OCI-LY7 (cell line): Measurements from ENCODE around the gene OGA. TPM values are rescaled to one million over a fixed set of nuclear protein-coding genes. Genes with fewer than 3 reads are reported as not detected.

Source experiments
- BruUV-seq: library from RNA; stranded (reverse); fragments of 400-500 nt; replicated peaks from 2 replicates; lab custom pipeline; 2021; lab: Mats Ljungman, UMichigan
- CTCF ChIA-PET: fragments of 300-600 bp; sonication (Branson Sonifier 250); formaldehyde crosslinking; loops from one replicate; lab custom pipeline; 2022; ENCODE audit warnings: antibody characterized with exemption; ENCODE audit not compliant: unreplicated experiment; lab: Charles Lee
- POLR2A ChIA-PET: fragments of 300-600 bp; sonication (Branson Sonifier 250); formaldehyde crosslinking; loops from one replicate; lab custom pipeline; 2022; ENCODE audit warnings: antibody characterized with exemption; lab: Charles Lee
- DNase-seq: peaks from one replicate; pipeline ENCODE4 v3.0.0-alpha.2; 2015; ENCODE audit warnings: low spot score
- H2AFZ ChIP-seq: fragments of 200-600 bp; sonication (generic), shearing (Covaris generic); 2 replicates; pipeline ENCODE4 v1.6.1; 2014; ENCODE audit warnings: mild to moderate bottlenecking, antibody characterized with exemption, low read length, moderate library complexity
- H3K27ac ChIP-seq: fragments of 200-600 bp; sonication (generic); 2 replicates; pipeline ENCODE4 v1.5.1; 2014; ENCODE audit warnings: mixed run types, low read depth, mild to moderate bottlenecking, moderate library complexity, low read length, inconsistent platforms; ENCODE audit not compliant: poor library complexity, severe bottlenecking
- H3K36me3 ChIP-seq: fragments of 200-600 bp; sonication (generic); 2 replicates; pipeline ENCODE4 v1.6.1; 2014; ENCODE audit warnings: mild to moderate bottlenecking, antibody characterized with exemption, low read length, moderate library complexity, mixed read lengths; ENCODE audit not compliant: insufficient read depth
- H3K4me1 ChIP-seq: fragments of 200-600 bp; sonication (generic); 2 replicates; pipeline ENCODE4 v1.5.1; 2014; ENCODE audit warnings: mild to moderate bottlenecking, low read length; ENCODE audit not compliant: insufficient read depth, poor library complexity, severe bottlenecking
- H3K4me2 ChIP-seq: fragments of 200-600 bp; sonication (generic); 2 replicates; pipeline ENCODE4 v1.6.1; 2014; ENCODE audit warnings: mild to moderate bottlenecking, low read length
- H3K4me3 ChIP-seq: fragments of 200-600 bp; sonication (generic); 2 replicates; pipeline ENCODE4 v1.5.1; 2014; ENCODE audit warnings: mild to moderate bottlenecking, low read depth, low read length; ENCODE audit not compliant: poor library complexity, severe bottlenecking
- H3K79me2 ChIP-seq: fragments of 200-600 bp; sonication (generic); 2 replicates; pipeline ENCODE4 v1.6.1; 2016; ENCODE audit warnings: low read depth, mild to moderate bottlenecking, low read length, moderate library complexity, mixed read lengths; ENCODE audit not compliant: insufficient read depth
- H3K9me2 ChIP-seq: fragments of 200-600 bp; sonication (generic); 2 replicates; pipeline ENCODE4 v1.6.1; 2016; ENCODE audit warnings: mild to moderate bottlenecking, low read length, mixed read lengths; ENCODE audit not compliant: insufficient read depth
- H3K9me3 ChIP-seq: fragments of 200-600 bp; sonication (generic); 2 replicates; pipeline ENCODE4 v1.6.1; 2014; ENCODE audit warnings: mild to moderate bottlenecking, mixed run types, low read length, mixed read lengths
- H4K20me1 ChIP-seq: fragments of 200-600 bp; sonication (generic); 2 replicates; pipeline ENCODE4 v1.6.1; 2014; ENCODE audit warnings: mild to moderate bottlenecking, antibody characterized with exemption, low read length, moderate library complexity, mixed read lengths; ENCODE audit not compliant: insufficient read depth
- EZH2phosphoT487 ChIP-seq: fragments of 200-600 bp; sonication (generic); IDR thresholded peaks from 2 replicates; pipeline ENCODE4 v1.6.1; 2018; ENCODE audit warnings: low read depth, borderline replicate concordance, mild to moderate bottlenecking, mixed run types, antibody characterized with exemption, low read length, moderate library complexity, mixed read lengths
- intact Hi-C: fragments of 100-400 bp; cut with micrococcal nuclease; formaldehyde crosslinking; loops from one replicate; pipeline ENCODE4 v1.10.0; 2022; ENCODE audit not compliant: unreplicated experiment
- total RNA-seq, 2 experiments: library from RNA; depleted of rRNA in 1 of 2; stranded (reverse); fragments of >200 nt in 1 of 2; shearing (Covaris generic) in 1 of 2; gene quantifications; 2 replicates each; pipeline ENCODE4 v1.2.3, GENCODE V29; 2014 to 2022
- TF ChIP-seq, protein P1 (sequence below): fragments of 200-600 bp; sonication (generic); conservative IDR thresholded peaks from 2 replicates; pipeline ENCODE4 v1.5.1; 2014; ENCODE audit warnings: mild to moderate bottlenecking, antibody characterized with exemption, low read length, moderate library complexity, mixed read lengths

Gene OGA
- total RNA-seq, 2 experiments from 2014 or later = 65.5 to 109 TPM

DNA sequence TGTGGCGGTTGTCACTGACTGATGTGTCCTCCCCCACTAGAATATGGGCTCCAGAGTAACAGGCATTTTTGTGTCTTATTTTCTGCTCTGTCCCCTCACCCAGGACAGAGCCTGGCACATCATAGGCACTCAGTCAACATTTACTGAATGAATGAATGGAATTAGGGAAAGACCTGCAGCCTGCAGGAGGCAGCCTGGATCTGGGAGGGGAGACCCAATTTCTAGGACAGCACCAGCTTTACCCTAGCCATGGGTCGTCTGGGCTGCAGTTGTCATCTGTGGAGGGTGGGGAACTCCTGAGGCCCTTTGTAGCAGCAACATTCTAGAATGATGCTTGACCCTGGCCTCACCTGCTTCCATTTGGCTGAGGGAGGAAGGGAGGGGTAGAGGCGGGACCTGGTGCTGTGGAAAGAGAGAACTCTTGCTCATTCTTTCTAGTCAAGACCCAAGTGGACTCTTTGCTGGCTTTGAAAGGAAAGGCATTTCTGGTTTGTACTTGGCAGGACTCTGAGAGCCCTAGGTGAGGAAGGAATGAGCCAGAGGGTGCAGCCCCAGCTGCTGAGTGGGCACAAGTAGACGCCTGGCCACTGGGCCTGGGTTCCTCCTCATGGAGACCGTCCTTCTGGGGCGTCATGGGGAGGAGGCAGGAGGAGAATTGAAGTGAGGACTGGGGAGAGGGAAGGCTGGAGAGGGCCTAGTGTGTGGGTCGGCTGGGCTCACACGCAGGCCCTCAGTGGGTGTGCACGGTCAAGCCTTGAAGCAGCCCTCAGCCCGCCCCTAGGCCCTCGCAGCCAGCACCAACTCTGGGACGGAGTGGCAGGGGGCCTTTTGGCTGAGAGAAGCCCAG, 51.3 kb downstream of the OGA start:
- no peaks in the 10 kb centered on the region for H4K20me1 ChIP-seq
- no peak overlapping the region for H3K27ac ChIP-seq
- H3K9me2 ChIP-seq = no peaks in the 10 kb centered on the region
- intact Hi-C loops = no loop called here
- no peak for DNase-seq
- H3K9me3 ChIP-seq = no peaks in the 10 kb centered on the region
- BruUV-seq = no TSS peak
- H3K4me3 ChIP-seq = no peak overlapping the region
- no peaks in the 10 kb centered on the region for H3K4me1 ChIP-seq
- no peak overlapping the region for H2AFZ ChIP-seq
- H3K36me3 ChIP-seq = no peaks in the 10 kb centered on the region
- TF ChIP-seq, protein P1, sequence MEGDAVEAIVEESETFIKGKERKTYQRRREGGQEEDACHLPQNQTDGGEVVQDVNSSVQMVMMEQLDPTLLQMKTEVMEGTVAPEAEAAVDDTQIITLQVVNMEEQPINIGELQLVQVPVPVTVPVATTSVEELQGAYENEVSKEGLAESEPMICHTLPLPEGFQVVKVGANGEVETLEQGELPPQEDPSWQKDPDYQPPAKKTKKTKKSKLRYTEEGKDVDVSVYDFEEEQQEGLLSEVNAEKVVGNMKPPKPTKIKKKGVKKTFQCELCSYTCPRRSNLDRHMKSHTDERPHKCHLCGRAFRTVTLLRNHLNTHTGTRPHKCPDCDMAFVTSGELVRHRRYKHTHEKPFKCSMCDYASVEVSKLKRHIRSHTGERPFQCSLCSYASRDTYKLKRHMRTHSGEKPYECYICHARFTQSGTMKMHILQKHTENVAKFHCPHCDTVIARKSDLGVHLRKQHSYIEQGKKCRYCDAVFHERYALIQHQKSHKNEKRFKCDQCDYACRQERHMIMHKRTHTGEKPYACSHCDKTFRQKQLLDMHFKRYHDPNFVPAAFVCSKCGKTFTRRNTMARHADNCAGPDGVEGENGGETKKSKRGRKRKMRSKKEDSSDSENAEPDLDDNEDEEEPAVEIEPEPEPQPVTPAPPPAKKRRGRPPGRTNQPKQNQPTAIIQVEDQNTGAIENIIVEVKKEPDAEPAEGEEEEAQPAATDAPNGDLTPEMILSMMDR = no peak
- TF ChIP-seq EZH2phosphoT487 = no peak
- ChIA-PET CTCF (interaction anchor here (1.7 kb wide), 1 partner anchor 165 kb away, joined by 7 read pairs; no protein-coding TSS in a partner anchor), POLR2A (no interaction called here)
- no peak overlapping the region for H3K4me2 ChIP-seq
- H3K79me2 ChIP-seq = no peaks in the 10 kb centered on the region

DNA sequence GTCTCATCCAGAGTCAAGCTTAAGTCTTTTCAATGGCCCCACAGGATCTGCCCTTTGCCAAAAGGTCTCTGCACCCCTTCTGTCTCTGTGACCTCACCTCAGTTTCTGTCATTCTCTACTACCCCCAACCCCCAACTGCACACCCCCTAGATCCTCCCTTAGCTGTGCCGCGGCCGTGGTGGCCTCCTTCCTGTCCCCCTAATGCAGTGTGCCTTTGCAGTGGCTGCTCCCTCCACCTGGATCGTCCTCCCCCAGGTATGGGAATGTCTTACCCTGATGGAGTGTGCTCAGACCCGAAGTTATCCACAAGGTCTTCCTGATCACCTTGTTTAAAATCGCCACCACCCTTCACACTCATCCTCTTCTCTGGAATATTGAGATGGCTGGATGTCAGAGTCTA, 51.9 kb downstream of the OGA start:
- Histone ChIP-seq H3K79me2 (no peaks in the 10 kb centered on the region), H3K4me3 (no peak overlapping the region), H3K4me1 (no peaks in the 10 kb centered on the region), H3K36me3 (no peaks in the 10 kb centered on the region), H3K27ac (no peak overlapping the region), H3K9me3 (no peaks in the 10 kb centered on the region), H4K20me1 (no peaks in the 10 kb centered on the region), H3K9me2 (no peaks in the 10 kb centered on the region), H2AFZ (no peak overlapping the region), H3K4me2 (no peak overlapping the region)
- intact Hi-C loops = no loop called here
- BruUV-seq = no TSS peak
- no peak for TF ChIP-seq EZH2phosphoT487
- TF ChIP-seq, protein P1 = no peak
- ChIA-PET CTCF (no interaction called here), POLR2A (no interaction called here)
- no peak for DNase-seq

DNA sequence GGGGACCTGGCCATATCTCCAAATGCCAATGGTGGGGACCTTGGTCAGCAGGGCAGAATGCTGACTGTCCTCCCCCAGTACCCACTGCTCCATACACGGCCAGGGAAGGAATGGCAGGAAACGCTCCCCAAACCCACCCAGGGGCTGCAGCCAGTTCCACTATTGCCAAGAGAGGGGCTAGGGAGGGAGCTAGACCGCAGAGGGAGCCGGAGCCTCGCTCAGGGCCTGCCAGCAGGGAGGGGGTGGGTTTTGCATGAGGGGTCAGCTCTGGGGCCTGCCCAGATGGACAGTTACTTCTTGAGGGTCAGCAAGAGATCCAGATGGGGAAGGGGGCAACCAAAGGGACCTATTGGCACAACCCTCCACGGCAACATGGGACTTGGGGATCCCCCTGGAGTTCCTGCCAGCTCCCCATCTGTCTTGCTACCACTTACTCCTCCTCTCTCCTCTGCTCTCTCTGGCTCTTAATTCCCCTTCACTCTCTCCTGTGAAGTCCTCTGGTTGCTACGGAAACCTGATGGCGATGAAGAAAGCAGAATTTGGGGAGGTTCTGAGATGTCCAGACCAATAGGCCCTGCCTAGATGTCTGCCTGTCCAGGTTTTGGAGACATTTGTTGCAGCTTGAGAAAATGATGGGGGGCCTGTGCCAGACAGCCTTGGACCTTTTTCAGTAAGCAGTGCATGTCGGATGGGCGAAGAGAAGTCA, 55.0 kb downstream of the OGA start:
- no peaks in the 10 kb centered on the region for H3K36me3 ChIP-seq
- H3K27ac ChIP-seq = no peak overlapping the region
- no peaks in the 10 kb centered on the region for H3K9me2 ChIP-seq
- CTCF ChIA-PET = no interaction called here
- no peak overlapping the region for H3K4me2 ChIP-seq
- BruUV-seq = no TSS peak
- TF ChIP-seq EZH2phosphoT487 = no peak
- TF ChIP-seq, protein P1 = no peak
- H3K4me3 ChIP-seq = no peak overlapping the region
- no peaks in the 10 kb centered on the region for H3K4me1 ChIP-seq
- H3K9me3 ChIP-seq = no peaks in the 10 kb centered on the region
- no peaks in the 10 kb centered on the region for H4K20me1 ChIP-seq
- no peak overlapping the region for H2AFZ ChIP-seq
- DNase-seq = no peak
- intact Hi-C loops = no loop called here
- no peaks in the 10 kb centered on the region for H3K79me2 ChIP-seq
- POLR2A ChIA-PET = no interaction called here
